Measurements from ENCODE around the gene ARL15. TPM values are rescaled to one million over a fixed set of nuclear protein-coding genes. Genes with fewer than 3 reads are reported as not detected.
A peak's percentile ranks its signal among the peaks of the same experiment; 100 is the strongest.

The ARL15 gene
- total RNA-seq, 1 donor from 2014 or later: 20.3 TPM

GRCh38 chr5:54146390-54146789 is 164.0 kb downstream of the ARL15 start:
- no peak for DNase-seq
- peak; percentile 59 for ATAC-seq (ENCODE audit: poor library complexity)
- intact Hi-C loops (cut with DNase I): no loop called here

DNA sequence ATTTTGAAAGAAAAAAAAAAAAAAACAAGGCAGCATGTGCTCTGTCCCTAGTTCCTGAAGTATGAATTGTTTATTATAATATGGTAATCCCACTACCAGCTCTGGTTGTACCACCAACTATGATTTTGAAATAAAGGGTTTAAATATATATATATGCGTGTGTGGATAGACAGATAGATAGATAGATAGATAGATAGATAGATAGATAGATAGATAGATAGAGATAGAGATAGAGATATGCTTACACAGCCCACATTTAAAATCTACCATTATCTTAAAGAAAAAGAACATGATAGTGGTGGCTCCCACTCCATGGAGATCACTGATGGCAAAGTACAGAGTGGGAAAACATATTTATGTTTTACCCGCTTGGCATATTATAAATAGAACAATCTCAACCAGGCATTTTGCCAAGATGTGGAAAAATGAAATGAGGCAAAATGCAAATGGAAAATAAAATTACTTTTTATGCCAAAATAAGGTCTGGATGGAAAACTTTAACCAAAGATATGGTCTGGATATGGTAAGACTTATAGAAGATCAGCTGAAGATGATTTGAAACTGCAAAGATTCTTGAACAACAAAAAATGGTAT is 170.0 kb downstream of the ARL15 start:
- DNase-seq: no peak
- ATAC-seq (ENCODE audit: poor library complexity): no peak
- intact Hi-C loops (cut with DNase I): no loop called here

- ATAC-seq (ENCODE audit: poor library complexity) (peak; percentile 70), DNase-seq (no peak)
- intact Hi-C loops (cut with DNase I): no loop called here
Observed at GRCh38 chr5:54136516-54137440, 173.6 kb downstream of the ARL15 start.

DNA sequence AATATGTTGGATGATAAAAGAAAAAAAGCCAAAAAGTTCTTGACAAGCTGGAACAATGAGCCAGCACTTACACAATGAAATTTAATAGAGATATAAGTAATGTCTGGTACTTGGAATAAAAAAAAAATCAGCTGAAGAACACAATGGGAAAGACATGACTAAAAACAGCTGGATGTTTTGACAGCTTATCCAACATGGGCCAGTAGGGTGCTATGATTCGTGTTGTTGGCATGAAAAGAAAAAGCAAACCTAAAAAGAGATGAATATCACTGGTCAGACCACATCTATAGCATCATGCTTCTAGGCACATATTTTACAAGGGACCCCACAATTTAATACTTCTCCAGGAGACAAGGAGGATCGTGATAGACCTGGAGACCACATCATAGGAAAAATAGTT is 175.3 kb downstream of the ARL15 start:
- intact Hi-C loops (cut with DNase I): no loop called here
- no peak for ATAC-seq (ENCODE audit: poor library complexity)
- no peak for DNase-seq

DNA sequence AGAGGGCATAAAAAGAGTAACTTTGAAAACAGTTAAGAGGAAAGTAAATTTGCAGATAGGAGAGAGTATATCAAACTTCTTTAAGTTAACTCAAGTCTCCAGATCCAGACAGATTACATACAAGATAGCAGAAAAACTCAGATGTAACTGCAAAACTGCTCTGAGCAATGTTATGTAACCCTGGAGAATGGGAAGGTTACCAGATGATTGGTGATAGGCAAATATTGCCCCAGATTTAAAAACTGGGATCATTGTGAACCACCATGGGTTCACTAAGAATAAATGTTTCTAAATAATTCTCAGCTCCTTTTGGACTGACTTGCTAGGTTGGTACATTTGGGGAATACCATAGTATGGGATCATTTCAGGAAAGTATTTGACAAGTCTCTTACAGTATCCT is 176.5 kb downstream of the ARL15 start:
- intact Hi-C loops (cut with DNase I): no loop called here
- no peak for ATAC-seq (ENCODE audit: poor library complexity)

GRCh38 chr5:54120473-54120872 is 189.9 kb downstream of the ARL15 start:
- no peak for DNase-seq
- intact Hi-C loops (cut with DNase I): no loop called here
- ATAC-seq (ENCODE audit: poor library complexity): no peak

More for the DNA sequence above, 176.5 kb downstream of the ARL15 start:
- DNase-seq: no peak

DNA sequence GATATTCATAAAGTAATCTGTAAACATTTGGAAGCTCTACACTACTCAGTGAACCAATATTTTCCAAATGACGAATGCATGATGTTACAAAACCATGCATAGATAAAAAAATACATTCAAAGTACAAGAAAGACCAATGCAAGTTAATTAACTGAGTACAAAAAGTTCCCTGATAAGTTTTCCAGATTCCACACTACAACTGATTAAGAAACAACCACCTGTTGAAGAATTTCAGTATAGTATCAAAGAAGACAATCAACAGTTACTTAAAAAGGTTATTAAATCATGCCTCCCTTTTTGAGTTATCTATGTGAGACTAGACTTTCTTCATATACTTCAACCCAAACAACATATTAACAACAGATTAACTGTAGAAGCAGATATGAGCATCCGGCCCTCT is 192.4 kb downstream of the ARL15 start:
- no peak for ATAC-seq (ENCODE audit: poor library complexity)
- intact Hi-C loops (cut with DNase I): no loop called here
- DNase-seq: no peak

GRCh38 chr5:54115735-54116403 is 194.5 kb downstream of the ARL15 start:
- no peak for DNase-seq
- no peak for ATAC-seq (ENCODE audit: poor library complexity)
- intact Hi-C loops (cut with DNase I): no loop called here

DNA sequence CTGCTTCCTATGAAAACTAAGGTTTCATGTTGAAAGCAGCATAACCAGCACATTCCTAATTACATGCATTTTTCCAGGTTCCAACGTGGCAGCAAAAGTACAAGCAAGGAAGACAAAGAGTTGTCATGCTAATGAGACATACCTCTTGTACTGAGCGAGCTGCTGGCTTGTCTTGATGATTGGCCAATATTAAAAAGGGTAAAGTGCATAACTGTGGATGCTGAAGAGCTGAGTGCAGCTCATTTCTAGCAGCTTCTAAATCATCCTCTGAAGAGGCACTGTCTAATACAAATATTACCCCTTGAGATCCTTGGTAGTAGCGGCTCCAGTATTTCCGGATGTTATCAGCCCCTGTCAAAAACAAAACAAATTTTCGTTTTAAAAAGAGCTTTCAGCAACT is 197.3 kb downstream of the ARL15 start:
- intact Hi-C loops (cut with DNase I): no loop called here
- no peak for DNase-seq
- ATAC-seq (ENCODE audit: poor library complexity): no peak

DNA sequence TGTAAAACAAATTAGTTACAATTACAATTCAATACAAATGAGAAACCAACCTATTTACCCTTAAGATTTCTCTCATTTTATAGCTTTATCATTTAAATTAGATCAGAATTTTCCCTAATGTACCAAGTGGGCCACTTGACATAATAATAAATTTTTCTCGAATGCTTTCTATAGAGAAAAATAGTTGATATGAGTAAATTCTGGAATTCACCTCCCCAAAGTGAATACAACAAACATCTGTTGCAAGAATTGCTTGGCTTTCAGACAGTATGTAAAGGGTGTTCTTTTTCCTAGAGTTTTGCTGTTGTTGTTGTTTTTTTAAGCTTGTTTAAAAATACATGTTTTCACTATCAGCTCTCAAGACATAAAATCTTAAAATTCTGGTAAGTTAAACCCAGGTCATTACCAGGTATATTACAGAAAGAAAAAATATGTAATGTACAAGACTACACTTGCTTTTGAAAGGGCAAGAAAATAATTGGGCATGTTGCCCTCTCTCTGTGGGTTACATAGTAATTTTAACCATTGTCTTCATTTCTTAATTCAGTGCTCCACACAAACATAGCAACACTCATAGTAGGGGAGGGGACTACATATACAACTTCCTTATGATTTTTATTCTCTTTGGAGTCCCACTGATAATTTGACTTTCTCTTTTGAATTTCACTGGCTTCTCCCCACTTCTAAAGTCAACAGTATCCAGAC is 200.6 kb downstream of the ARL15 start:
- intact Hi-C loops (cut with DNase I): no loop called here
- ATAC-seq (ENCODE audit: poor library complexity) (no peak), DNase-seq (no peak)

- DNase-seq (no peak), ATAC-seq (ENCODE audit: poor library complexity) (no peak)
- intact Hi-C loops (cut with DNase I): no loop called here
Observed at GRCh38 chr5:54108136-54108535, 202.2 kb downstream of the ARL15 start.

GRCh38 chr5:54103871-54104270 is 206.5 kb downstream of the ARL15 start:
- intact Hi-C loops (cut with DNase I): no loop called here
- DNase-seq (no peak), ATAC-seq (ENCODE audit: poor library complexity) (no peak)

- no peak for DNase-seq
- intact Hi-C loops (cut with DNase I): no loop called here
- no peak for ATAC-seq (ENCODE audit: poor library complexity)
Observed at GRCh38 chr5:54098267-54098666, 212.1 kb downstream of the ARL15 start.

DNA sequence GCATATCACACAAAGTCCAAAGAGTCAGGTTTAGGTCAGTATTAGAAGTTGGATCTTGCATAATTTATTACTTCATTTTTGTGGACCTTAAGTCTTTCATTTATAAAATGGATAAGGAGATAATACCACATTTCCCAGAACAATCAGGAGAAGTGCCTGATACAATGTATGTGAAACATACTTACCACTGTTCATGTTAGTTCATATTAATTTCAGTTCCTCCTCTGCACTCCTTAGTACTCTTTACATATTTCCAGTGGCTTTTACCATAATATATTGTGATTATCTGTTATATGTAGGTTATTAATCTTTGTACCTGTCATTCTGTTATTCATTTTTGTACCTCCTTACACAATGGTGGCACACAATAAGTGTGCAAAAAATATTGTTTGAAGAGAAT is 214.4 kb downstream of the ARL15 start:
- intact Hi-C loops (cut with DNase I): no loop called here
- ATAC-seq (ENCODE audit: poor library complexity) (no peak), DNase-seq (no peak)

DNA sequence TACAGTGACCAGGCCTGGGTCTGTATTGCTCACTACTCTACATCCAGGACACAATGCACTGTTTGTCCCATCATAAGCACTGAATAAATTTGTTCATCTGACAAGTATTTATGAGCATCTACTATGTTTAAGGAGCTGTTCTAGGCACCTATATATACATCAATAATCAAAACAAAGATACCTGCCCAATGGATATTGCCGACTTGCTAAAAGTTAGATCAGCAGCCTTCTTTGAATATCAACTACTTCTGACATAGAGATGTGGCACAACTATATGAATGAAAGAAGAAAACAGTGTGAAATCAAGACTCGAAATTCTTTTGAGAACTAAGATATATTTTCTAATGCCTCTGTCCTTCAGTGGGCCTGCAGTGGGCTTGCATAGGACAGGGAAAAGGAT is 215.7 kb downstream of the ARL15 start:
- intact Hi-C loops (cut with DNase I): no loop called here
- ATAC-seq (ENCODE audit: poor library complexity) (no peak), DNase-seq (no peak)

DNA sequence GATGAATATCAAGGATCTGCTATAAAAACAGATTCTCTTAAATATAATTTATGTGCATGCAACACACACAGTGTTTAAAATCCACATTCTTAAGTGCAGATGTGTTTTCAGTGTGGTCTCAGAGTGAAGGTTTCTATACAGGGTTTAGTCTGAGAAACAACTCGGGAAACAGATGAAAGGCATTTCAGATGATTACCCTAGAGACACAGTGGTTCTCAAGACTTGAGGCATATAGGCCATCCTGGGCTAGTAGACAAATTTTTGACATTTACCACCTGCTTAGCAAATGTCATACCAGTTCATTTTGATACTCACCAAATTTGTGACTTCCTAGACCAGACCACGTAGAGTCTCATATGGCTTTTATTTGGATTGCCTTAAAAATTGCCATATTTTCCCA is 216.5 kb downstream of the ARL15 start:
- intact Hi-C loops (cut with DNase I): no loop called here
- ATAC-seq (ENCODE audit: poor library complexity) (no peak), DNase-seq (no peak)

GRCh38 chr5:54093081-54093492 is 217.3 kb downstream of the ARL15 start:
- ATAC-seq (ENCODE audit: poor library complexity) (peak; percentile 62), DNase-seq (no peak)
- intact Hi-C loops (cut with DNase I): no loop called here

- intact Hi-C loops (cut with DNase I): no loop called here
- ATAC-seq (ENCODE audit: poor library complexity) (peak; percentile 79), DNase-seq (peak; percentile 45)
Observed at GRCh38 chr5:54091307-54092130, 218.9 kb downstream of the ARL15 start.

Measured in Right ventricle myocardium superior (tissue), 1 donor.